ENCODE measurements around the gene OXT. TPM values are rescaled to one million over a fixed set of nuclear protein-coding genes. Genes with fewer than 3 reads are reported as not detected.

The OXT gene
- not detected in 2 replicates for total RNA-seq

DNA sequence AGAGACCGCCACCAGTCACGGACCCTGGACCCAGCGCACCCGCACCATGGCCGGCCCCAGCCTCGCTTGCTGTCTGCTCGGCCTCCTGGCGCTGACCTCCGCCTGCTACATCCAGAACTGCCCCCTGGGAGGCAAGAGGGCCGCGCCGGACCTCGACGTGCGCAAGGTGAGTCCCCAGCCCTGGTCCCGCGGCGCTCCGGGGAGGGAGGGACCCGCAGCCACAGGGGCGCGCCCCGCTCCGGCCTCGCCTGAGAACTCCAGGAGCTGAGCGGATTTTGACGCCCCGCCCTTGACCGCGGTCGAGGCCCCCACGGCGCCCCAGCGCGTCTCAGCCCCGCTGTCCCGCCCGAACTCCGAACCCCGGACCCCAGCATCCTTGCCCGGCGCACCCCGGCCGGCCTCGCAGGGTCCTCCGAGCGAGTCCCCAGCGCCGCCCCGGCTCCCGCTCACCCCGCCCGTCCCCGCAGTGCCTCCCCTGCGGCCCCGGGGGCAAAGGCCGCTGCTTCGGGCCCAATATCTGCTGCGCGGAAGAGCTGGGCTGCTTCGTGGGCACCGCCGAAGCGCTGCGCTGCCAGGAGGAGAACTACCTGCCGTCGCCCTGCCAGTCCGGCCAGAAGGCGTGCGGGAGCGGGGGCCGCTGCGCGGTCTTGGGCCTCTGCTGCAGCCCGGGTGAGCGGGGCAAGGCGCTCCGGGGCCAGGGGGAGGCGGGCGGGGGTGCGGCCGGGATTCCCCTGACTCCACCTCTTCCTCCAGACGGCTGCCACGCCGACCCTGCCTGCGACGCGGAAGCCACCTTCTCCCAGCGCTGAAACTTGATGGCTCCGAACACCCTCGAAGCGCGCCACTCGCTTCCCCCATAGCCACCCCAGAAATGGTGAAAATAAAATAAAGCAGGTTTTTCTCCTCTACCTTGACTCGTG is at the start of gene OXT:
Gene OXT, plus strand, starts transcription at position 11 of the 920 bp plus-strand sequence. Its CDS starts 36 bp downstream, at position 47.

DNA sequence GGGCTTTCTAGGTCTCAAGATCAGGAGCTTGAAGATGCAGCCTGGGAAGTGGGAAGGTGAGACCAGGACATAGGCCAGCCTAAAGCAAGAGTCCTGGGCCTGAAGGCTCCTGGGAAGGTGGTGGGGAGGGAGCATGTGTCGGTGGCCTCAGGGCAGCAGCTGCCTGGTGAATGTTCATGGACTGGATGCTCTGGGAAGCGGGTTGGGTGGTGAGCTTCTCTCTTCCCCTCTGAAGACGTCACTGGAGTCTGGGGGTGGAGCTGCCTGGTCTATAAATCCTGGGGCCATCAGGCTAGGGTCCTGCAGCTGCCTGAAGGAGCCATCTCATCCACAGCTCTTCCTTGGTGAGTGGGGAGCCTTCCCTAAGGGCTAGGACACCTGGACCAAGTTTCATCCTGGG is 28.1 kb upstream of the OXT start, which contains the start of gene GNRH2:
Gene GNRH2, plus strand, starts transcription at position 301 of the 400 bp plus-strand sequence. CDS start 793 bp downstream, outside the sequence.

DNA sequence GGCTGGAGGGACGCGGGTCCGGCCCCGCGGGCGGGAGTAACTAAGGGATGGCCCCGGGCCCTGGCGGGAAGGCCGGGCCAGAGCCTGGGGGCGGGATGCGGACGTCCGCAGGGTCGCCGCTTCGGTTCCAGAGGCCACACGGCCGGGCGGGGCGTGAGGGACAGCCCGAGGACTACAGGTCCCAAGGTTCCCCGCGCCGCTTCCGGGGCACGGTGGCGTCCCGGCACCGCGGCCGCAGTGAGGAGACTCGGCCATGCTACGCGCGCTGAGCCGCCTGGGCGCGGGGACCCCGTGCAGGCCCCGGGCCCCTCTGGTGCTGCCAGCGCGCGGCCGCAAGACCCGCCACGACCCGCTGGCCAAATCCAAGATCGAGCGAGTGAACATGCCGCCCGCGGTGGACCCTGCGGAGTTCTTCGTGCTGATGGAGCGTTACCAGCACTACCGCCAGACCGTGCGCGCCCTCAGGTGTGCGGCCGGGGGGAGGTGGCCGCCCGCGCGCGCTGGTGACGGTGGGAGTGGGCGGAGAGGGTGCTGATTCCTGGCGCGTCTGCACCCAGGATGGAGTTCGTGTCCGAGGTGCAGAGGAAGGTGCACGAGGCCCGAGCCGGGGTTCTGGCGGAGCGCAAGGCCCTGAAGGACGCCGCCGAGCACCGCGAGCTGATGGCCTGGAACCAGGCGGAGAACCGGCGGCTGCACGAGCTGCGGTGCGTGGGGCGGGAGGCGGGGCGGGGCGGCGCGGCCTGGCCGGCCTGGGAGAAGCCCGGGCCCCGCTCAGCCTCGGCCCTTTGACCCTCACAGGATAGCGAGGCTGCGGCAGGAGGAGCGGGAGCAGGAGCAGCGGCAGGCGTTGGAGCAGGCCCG is 25.4 kb upstream of the OXT start, which contains the start of gene MRPS26:
Gene MRPS26, plus strand, starts transcription at position 237 of the 861 bp plus-strand sequence. Its CDS starts 17 bp downstream, at position 254.

DNA sequence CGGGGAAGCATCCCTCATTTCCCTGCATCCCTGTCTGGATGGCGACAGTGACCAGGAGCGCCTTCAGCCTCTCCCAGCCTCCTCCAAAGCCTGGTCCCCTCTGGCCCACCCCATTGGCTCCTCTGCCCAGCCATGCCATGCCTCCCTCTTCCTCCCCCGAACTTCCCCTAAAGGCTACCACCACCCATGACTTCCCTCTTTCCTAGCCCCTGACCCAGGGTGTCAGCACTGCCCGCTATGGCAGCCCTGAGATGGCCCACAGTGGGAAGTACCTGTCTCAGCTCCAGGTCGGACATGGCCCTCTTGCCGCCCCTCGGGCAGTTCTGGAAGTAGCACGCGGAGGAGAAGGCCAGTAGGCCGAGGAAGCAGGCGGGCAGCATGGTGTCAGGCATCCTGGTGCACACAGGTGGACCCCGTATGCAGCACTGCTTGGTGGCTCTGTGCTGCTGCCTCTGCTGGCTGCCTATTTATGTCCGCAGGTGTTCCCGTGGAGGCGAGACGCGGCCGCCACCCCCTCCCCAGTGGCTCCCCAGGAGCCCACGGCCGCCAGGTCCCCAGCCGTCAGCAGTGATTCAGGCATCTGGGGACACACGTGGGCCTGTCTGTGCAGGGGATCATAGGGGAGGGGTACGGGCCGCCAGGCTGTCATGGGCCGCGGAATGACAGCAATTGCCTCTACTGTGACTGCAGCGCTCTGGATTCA is 13.0 kb downstream of the OXT start, which contains the start of gene AVP:
Gene AVP, minus strand, starts transcription at position 442 of the 703 bp plus-strand sequence. Its CDS starts 50 bp downstream, at position 392.

Other genes starting within 250 kb of the OXT start
- gene PCED1A, start 231.0 kb upstream of the OXT start, total RNA-seq = 13.1 and 18.7 TPM in 2 replicates
- 33.8 and 34.6 TPM in 2 replicates for gene VPS16, start 230.9 kb upstream of the OXT start, total RNA-seq
- gene PTPRA, start 198.1 kb upstream of the OXT start, total RNA-seq = 23.5 and 24.6 TPM in 2 replicates
- gene GNRH2, start 28.0 kb upstream of the OXT start, total RNA-seq = 0.09 and 0.11 TPM in 2 replicates
- gene MRPS26, start 25.6 kb upstream of the OXT start, total RNA-seq = 20.0 and 28.7 TPM in 2 replicates
- gene AVP, start 13.1 kb downstream of the OXT start, total RNA-seq = not detected in 2 replicates
- gene FASTKD5, start 88.2 kb downstream of the OXT start, total RNA-seq = 13.4 and 17.2 TPM in 2 replicates
- gene UBOX5, start 88.2 kb downstream of the OXT start, total RNA-seq = 2.4 and 2.9 TPM in 2 replicates
- 2.2 and 5.9 TPM in 2 replicates for gene LZTS3, start 101.9 kb downstream of the OXT start, total RNA-seq
- 29.4 and 30.3 TPM in 2 replicates for gene DDRGK1, start 133.1 kb downstream of the OXT start, total RNA-seq
- 34.7 and 43.0 TPM in 2 replicates for gene ITPA, start 137.9 kb downstream of the OXT start, total RNA-seq
- gene SLC4A11, start 167.6 kb downstream of the OXT start, total RNA-seq = 7.8 and 8.9 TPM in 2 replicates